ENCODE results near the gene FAM98B.

Gene FAM98B

DNA sequence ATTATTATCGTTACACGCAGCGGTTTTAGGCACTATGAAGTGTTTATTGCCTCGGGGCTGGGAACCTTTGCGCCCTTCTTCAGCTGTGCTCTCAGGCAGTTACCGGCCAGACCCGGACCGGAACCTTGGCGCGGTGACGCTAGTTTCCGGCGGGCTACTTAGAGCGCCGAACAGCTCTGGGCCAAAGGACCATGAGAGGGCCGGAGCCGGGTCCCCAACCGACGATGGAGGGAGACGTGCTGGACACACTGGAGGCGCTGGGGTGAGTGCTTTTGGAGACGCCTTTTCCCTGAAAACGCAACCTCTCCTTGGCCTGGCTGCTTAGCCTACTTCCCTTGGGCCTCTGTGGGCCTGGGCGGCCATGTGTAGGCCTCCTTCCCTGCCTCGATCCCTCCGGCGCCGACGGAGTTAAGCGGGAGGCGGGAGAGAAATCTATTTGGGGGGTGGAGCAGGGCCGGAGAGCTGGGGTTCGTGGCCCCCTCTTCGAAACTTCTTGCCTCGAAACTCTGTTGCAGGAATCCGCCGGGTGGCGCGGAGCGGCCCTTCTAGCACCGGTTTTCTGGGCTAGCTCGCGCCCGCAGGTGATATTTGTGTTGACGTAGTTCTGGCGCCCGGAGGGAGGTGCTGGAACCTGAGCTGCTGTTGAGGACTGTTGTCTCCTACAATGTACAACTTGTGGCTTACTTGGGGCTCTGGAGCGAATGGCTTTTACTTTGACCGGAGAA lies at the start of gene FAM98B:
Gene FAM98B, plus strand, starts transcription at position 157 of the 725 bp plus-strand sequence. Its CDS starts 35 bp downstream, at position 192.
- Histone ChIP-seq H3K4me1 (ENCODE audit: control insufficient read depth, insufficient read depth, low read length) (peaks cover 4% of the 10 kb centered on the region), H3K9ac (ENCODE audit: low read length) (peak within 1 kb of the TSS; percentile 95), H3K36me3 (ENCODE audit: control insufficient read depth, insufficient read depth, low read length) (peaks cover 7% of the 10 kb centered on the region; the same call in 1 of the 2 replicates), H3K9me3 (ENCODE audit: control insufficient read depth, insufficient read depth, low read depth, low read length) (no peaks in the 10 kb centered on the region), H3K27me3 (ENCODE audit: control insufficient read depth, insufficient read depth, low read length) (no peaks in the 10 kb centered on the region), H3K4me3 (ENCODE audit: low read depth, low read length) (peak within 1 kb of the TSS; percentile 94), H3K27ac (ENCODE audit: low read depth, low read length) (peak within 1 kb of the TSS; percentile 97)

DNA sequence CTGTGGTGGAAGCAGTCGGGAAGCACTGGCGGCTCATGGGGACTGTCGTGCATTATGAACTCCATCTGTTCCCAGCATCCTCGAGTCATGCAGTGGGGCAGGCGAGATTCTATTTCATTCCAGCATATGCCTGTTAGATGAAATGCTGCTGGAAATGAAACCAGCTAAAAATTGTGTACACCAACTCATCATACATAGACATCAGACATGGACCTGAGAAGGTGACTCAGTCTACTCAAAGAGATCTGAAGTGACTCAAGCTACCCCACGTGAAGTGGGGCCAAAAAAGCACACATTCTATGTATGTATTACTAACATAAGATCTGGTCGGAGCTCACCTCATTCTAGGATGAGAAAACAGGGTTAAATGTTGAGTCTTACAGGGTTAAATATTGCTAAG lies 47.5 kb upstream of the FAM98B start:
- H3K4me3 ChIP-seq (ENCODE audit: low read depth, low read length) = no peak overlapping the region
- H3K36me3 ChIP-seq (ENCODE audit: control insufficient read depth, insufficient read depth, low read length) = no peaks in the 10 kb centered on the region
- no peaks in the 10 kb centered on the region for H3K9me3 ChIP-seq (ENCODE audit: control insufficient read depth, insufficient read depth, low read depth, low read length)
- no peak overlapping the region for H3K27ac ChIP-seq (ENCODE audit: low read depth, low read length)
- no peaks in the 10 kb centered on the region for H3K27me3 ChIP-seq (ENCODE audit: control insufficient read depth, insufficient read depth, low read length)
- no peaks in the 10 kb centered on the region for H3K4me1 ChIP-seq (ENCODE audit: control insufficient read depth, insufficient read depth, low read length)
- H3K9ac ChIP-seq (ENCODE audit: low read length) = no peak overlapping the region

DNA sequence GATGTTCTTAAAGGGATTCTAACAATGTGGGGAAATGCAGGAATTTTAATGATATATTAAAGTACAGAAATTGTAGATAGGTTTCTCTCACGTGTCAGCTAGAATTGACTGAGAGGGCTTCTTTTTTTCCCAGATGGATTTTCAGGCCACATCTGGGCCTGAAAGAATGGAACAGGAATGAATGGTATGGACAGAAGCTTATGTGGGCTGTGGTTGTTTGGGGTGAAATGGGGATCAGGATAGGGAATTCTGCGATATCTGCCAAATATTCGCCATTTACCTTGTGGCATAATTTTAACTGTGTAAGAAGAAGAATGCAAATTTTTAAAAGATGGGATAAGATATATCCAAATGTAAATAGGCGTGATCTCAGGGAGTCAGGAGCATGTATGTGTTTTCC lies 45.4 kb upstream of the FAM98B start:
- H3K4me1 ChIP-seq (ENCODE audit: control insufficient read depth, insufficient read depth, low read length) = no peaks in the 10 kb centered on the region
- no peak overlapping the region for H3K27ac ChIP-seq (ENCODE audit: low read depth, low read length)
- no peaks in the 10 kb centered on the region for H3K27me3 ChIP-seq (ENCODE audit: control insufficient read depth, insufficient read depth, low read length)
- H3K9me3 ChIP-seq (ENCODE audit: control insufficient read depth, insufficient read depth, low read depth, low read length) = no peaks in the 10 kb centered on the region
- no peaks in the 10 kb centered on the region for H3K36me3 ChIP-seq (ENCODE audit: control insufficient read depth, insufficient read depth, low read length)
- H3K9ac ChIP-seq (ENCODE audit: low read length) = no peak overlapping the region
- no peak overlapping the region for H3K4me3 ChIP-seq (ENCODE audit: low read depth, low read length)

DNA sequence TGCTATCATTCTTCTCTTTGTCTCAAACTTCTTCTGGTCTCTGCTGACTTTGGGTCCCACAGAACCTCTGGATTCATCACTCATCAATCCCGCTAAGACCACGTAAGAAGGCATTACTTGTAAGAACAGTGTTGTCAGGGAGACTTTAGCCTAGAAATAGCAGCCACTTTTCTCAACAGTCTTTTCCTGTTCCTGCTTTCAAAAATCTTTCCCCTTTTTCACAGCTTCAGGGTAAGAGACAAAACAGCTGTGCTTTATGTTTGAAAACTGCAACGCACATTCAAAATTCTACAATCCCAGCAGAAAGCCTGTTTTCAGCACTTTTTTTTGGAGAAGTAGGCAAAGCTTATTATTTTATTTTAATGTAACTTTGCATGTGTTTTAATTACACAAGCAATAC lies 42.0 kb upstream of the FAM98B start:
- no peak overlapping the region for H3K9ac ChIP-seq (ENCODE audit: low read length)
- no peaks in the 10 kb centered on the region for H3K36me3 ChIP-seq (ENCODE audit: control insufficient read depth, insufficient read depth, low read length)
- H3K27me3 ChIP-seq (ENCODE audit: control insufficient read depth, insufficient read depth, low read length) = no peaks in the 10 kb centered on the region
- no peak overlapping the region for H3K27ac ChIP-seq (ENCODE audit: low read depth, low read length)
- no peaks in the 10 kb centered on the region for H3K9me3 ChIP-seq (ENCODE audit: control insufficient read depth, insufficient read depth, low read depth, low read length)
- no peak overlapping the region for H3K4me3 ChIP-seq (ENCODE audit: low read depth, low read length)
- H3K4me1 ChIP-seq (ENCODE audit: control insufficient read depth, insufficient read depth, low read length) = no peaks in the 10 kb centered on the region

DNA sequence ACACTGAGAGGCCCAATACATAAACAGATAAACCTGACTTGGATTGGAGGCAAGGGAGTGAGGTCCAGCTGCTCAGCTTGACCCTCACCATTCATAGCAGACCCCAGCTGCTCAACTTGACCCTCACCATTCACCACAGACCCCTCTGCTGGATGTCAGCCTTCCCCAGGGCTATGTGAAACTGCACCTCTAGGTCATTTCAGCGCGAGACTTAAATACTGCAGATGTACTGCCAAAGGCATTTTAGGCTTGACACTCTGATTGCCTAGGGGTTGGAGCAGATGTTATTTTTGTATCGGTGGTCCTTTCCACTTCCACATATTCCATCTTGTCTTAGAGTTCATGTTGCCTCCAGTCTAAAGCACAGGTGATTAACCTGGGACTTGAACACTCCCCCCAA lies 41.5 kb upstream of the FAM98B start:
- H3K27me3 ChIP-seq (ENCODE audit: control insufficient read depth, insufficient read depth, low read length) = 0 out of 2 replicates have a peak, but pooled peaks cover 4% of the 10 kb centered on the region
- no peak overlapping the region for H3K27ac ChIP-seq (ENCODE audit: low read depth, low read length)
- no peak overlapping the region for H3K9ac ChIP-seq (ENCODE audit: low read length)
- H3K4me3 ChIP-seq (ENCODE audit: low read depth, low read length) = no peak overlapping the region
- no peaks in the 10 kb centered on the region for H3K4me1 ChIP-seq (ENCODE audit: control insufficient read depth, insufficient read depth, low read length)
- H3K9me3 ChIP-seq (ENCODE audit: control insufficient read depth, insufficient read depth, low read depth, low read length) = no peaks in the 10 kb centered on the region
- no peaks in the 10 kb centered on the region for H3K36me3 ChIP-seq (ENCODE audit: control insufficient read depth, insufficient read depth, low read length)

DNA sequence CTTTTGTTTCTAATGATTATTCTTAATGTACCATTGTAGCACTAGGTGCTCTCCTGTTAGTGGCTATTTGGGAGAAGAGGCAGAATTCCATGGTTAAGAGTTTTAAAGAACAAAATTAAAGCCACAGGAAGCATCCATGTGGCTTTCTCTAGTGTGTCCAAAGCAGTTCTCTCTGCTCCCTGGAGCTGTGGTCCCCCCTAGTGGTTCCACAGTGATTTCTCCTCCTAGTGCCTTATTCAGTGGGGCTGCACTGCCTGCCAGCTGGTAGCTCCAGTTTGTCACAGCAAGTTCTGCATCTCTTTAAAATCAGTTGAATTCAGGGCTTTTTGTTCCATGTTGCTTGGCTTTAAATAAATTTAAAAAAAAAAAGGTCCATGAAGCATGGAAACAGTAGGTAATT lies 39.6 kb upstream of the FAM98B start:
- Histone ChIP-seq H3K36me3 (ENCODE audit: control insufficient read depth, insufficient read depth, low read length) (no peaks in the 10 kb centered on the region), H3K4me1 (ENCODE audit: control insufficient read depth, insufficient read depth, low read length) (no peaks in the 10 kb centered on the region), H3K4me3 (ENCODE audit: low read depth, low read length) (no peak overlapping the region), H3K9me3 (ENCODE audit: control insufficient read depth, insufficient read depth, low read depth, low read length) (no peaks in the 10 kb centered on the region), H3K27ac (ENCODE audit: low read depth, low read length) (no peak overlapping the region), H3K27me3 (ENCODE audit: control insufficient read depth, insufficient read depth, low read length) (0 out of 2 replicates have a peak, but pooled peaks cover 4% of the 10 kb centered on the region), H3K9ac (ENCODE audit: low read length) (no peak overlapping the region)

DNA sequence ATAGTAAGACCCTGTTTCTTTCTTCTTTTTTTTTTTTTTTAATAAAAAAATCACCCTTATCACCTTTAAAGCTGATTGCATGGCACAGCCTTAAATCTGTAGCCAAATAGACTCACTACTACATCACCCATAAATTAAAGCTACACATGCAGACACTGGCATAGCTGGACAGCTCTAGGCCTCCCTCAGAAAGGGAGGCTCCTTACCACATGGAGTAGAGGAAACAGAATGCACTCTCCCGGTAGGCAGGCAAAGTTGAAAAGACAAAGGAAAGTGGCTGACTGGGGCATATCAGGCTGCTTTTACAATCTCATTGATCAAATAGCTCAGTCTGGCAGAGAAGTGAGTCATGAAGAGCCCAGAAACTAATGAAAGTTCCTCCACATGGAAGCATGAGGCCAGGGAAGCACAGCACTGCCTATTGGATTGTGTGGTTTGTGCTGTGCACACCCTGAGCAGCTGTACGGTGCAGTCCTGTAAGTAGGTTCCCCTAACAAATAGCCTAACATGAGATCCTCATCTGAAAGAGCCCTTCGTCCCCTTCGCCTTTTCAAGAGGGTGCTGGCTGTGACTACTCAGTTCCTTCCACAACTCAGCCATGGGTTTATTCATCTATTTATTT lies 32.7 kb upstream of the FAM98B start:
- H3K36me3 ChIP-seq (ENCODE audit: control insufficient read depth, insufficient read depth, low read length) = no peaks in the 10 kb centered on the region
- no peak overlapping the region for H3K4me3 ChIP-seq (ENCODE audit: low read depth, low read length)
- H3K9ac ChIP-seq (ENCODE audit: low read length) = no peak overlapping the region

DNA sequence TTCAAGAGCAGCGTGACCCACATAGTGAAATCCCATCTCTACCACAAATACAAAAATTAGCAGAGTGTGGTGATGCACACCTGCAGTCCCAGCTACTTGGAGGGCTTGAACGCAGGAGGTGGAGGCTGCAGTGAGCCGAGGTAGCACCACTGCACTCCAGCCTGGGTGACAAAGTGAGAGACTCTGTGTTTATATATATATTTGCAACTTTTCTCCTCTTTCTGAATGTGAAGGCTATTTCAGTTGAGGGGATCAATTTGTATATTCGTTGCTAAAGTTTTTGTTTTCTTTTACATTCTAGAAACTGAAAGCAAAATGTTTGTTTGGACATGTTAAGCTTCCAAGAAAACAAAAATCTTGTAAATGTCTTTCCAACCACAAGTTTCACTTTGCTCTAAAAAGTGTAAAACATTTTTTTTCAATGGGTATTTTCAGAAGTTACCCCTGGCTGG lies 29.8 kb upstream of the FAM98B start:
- Histone ChIP-seq H3K9me3 (ENCODE audit: control insufficient read depth, insufficient read depth, low read depth, low read length) (no peaks in the 10 kb centered on the region), H3K4me1 (ENCODE audit: control insufficient read depth, insufficient read depth, low read length) (no peaks in the 10 kb centered on the region), H3K27ac (ENCODE audit: low read depth, low read length) (no peak overlapping the region), H3K36me3 (ENCODE audit: control insufficient read depth, insufficient read depth, low read length) (no peaks in the 10 kb centered on the region), H3K9ac (ENCODE audit: low read length) (no peak overlapping the region), H3K4me3 (ENCODE audit: low read depth, low read length) (no peak overlapping the region), H3K27me3 (ENCODE audit: control insufficient read depth, insufficient read depth, low read length) (no peaks in the 10 kb centered on the region)

More for the DNA sequence above, 32.7 kb upstream of the FAM98B start:
- H3K27me3 ChIP-seq (ENCODE audit: control insufficient read depth, insufficient read depth, low read length) = 0 out of 2 replicates have a peak, but pooled peaks cover 4% of the 10 kb centered on the region
- no peaks in the 10 kb centered on the region for H3K4me1 ChIP-seq (ENCODE audit: control insufficient read depth, insufficient read depth, low read length)
- no peak overlapping the region for H3K27ac ChIP-seq (ENCODE audit: low read depth, low read length)
- H3K9me3 ChIP-seq (ENCODE audit: control insufficient read depth, insufficient read depth, low read depth, low read length) = no peaks in the 10 kb centered on the region

DNA sequence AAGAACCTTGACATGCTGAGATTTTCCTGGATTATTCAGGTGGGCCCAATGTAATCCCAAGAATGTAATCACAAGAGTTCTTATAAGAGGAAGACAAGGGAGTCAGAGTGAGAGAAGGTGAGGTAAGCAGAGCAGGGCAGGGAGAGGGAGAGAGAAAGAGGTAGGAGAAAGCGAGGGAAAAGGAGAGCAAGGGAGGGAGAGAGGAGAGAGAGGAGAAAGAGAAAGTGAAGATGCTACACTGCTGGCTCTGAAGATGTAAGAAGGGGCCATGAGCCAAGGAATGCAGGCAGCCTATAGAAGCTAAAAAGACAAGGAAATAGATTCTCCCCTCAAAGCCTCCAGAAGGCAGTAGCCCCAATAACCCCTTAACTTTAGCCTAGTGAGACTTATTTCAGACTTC lies 28.7 kb upstream of the FAM98B start:
- Histone ChIP-seq H3K4me1 (ENCODE audit: control insufficient read depth, insufficient read depth, low read length) (no peaks in the 10 kb centered on the region), H3K9ac (ENCODE audit: low read length) (no peak overlapping the region), H3K27ac (ENCODE audit: low read depth, low read length) (no peak overlapping the region), H3K9me3 (ENCODE audit: control insufficient read depth, insufficient read depth, low read depth, low read length) (no peaks in the 10 kb centered on the region), H3K27me3 (ENCODE audit: control insufficient read depth, insufficient read depth, low read length) (no peaks in the 10 kb centered on the region), H3K4me3 (ENCODE audit: low read depth, low read length) (no peak overlapping the region), H3K36me3 (ENCODE audit: control insufficient read depth, insufficient read depth, low read length) (no peaks in the 10 kb centered on the region)

DNA sequence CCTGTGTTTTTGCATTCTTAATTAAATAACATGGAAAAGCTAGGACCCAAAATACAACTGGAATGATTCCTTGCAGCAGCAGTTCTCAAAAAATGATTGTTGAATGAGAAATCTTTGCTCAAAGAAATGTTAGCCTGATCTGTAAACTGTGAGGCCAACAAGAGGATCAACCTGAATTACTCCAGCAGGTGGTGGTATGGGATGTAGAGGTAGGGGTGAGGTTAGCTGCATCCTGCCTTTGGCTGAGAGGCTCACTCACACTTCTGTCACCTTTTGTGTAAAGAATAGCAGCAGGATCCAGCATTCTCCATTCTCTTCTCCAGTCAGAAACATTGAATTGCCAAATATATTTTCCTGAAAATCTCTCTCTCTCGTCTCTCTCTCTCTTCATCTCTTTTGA lies 26.5 kb upstream of the FAM98B start:
- H3K4me3 ChIP-seq (ENCODE audit: low read depth, low read length) = no peak overlapping the region
- H3K9me3 ChIP-seq (ENCODE audit: control insufficient read depth, insufficient read depth, low read depth, low read length) = no peaks in the 10 kb centered on the region
- no peak overlapping the region for H3K9ac ChIP-seq (ENCODE audit: low read length)
- no peaks in the 10 kb centered on the region for H3K27me3 ChIP-seq (ENCODE audit: control insufficient read depth, insufficient read depth, low read length)
- no peak overlapping the region for H3K27ac ChIP-seq (ENCODE audit: low read depth, low read length)
- H3K4me1 ChIP-seq (ENCODE audit: control insufficient read depth, insufficient read depth, low read length) = no peaks in the 10 kb centered on the region
- no peaks in the 10 kb centered on the region for H3K36me3 ChIP-seq (ENCODE audit: control insufficient read depth, insufficient read depth, low read length)

DNA sequence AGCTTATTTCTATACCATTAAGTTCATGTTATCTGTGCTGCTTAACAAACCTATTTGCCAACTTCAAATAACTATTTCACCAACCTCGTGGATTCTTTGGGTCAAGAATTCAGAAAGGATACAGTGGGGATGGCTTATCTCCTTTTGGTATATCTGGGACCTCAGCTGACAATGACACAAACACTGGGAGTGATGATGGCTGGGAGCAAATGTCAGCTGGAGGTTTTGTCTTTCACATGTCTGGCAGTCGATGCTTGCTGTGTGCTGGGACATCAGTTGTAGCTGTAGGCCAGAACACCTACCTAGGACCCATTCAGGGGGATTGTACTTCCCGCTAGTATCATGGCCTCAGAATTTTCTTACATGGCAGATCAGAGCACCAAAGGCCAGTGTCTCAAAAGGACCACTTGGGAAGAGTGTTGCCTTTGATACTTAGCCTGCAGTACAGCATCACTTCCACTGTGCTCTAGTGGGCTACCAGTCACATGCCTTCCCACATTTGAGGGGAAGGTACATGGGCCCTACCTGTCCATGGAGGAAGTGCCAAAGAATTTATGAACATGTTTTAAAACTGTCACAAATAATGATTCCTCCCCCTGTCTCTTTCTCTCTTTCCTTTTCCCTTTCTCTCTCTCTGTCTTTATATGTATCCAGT lies 23.7 kb upstream of the FAM98B start:
- Histone ChIP-seq H3K27me3 (ENCODE audit: control insufficient read depth, insufficient read depth, low read length) (no peaks in the 10 kb centered on the region), H3K9ac (ENCODE audit: low read length) (no peak overlapping the region), H3K4me1 (ENCODE audit: control insufficient read depth, insufficient read depth, low read length) (no peaks in the 10 kb centered on the region), H3K27ac (ENCODE audit: low read depth, low read length) (no peak overlapping the region), H3K9me3 (ENCODE audit: control insufficient read depth, insufficient read depth, low read depth, low read length) (no peaks in the 10 kb centered on the region), H3K36me3 (ENCODE audit: control insufficient read depth, insufficient read depth, low read length) (no peaks in the 10 kb centered on the region), H3K4me3 (ENCODE audit: low read depth, low read length) (no peak overlapping the region)
